Omental fat pad (tissue), 4 donors: ENCODE data around the gene FOSL2. TPM values are rescaled to one million over a fixed set of nuclear protein-coding genes. Genes with fewer than 3 reads are reported as not detected.
A peak's percentile ranks its signal among the peaks of the same experiment; 100 is the strongest.

Source experiments
- ATAC-seq: fragments of 150-250 bp; one replicate; pipeline ENCODE4 v1.9.1; 2016; ENCODE audit warnings: mild to moderate bottlenecking, moderate library complexity; ENCODE audit not compliant: low FRiP score
- DNase-seq: peaks from one replicate; pipeline ENCODE4 v3.0.0-alpha.2; 2019; ENCODE audit warnings: low spot score
- CTCF ChIP-seq, 3 donors: fragments of 450-650 bp; IDR thresholded peaks; one replicate each; pipeline ENCODE4 v1.5.1; 2016 to 2017; ENCODE audit warnings: antibody characterized with exemption in 3 of 3, mild to moderate bottlenecking in 3 of 3, moderate library complexity in 2 of 3
- total RNA-seq, 4 donors: library from RNA; depleted of rRNA; stranded (reverse); fragments of >200 nt; gene quantifications; one replicate each; pipeline ENCODE4 v1.1.0, GENCODE V29; 2016

Gene FOSL2
- total RNA-seq, 4 donors from 2014 or later = 115 to 350 (median 184) TPM

GRCh38 chr2:28450901-28451565, 58.4 kb downstream of the FOSL2 start:
- no peak for TF ChIP-seq CTCF (IDR thresholded peaks at IDR 0.05)
- ATAC-seq = no peak
- no peak for DNase-seq

- no peak for ATAC-seq
- DNase-seq = no peak
- no peak for TF ChIP-seq CTCF (IDR thresholded peaks at IDR 0.05)
Observed at GRCh38 chr2:28451793-28452533, 59.3 kb downstream of the FOSL2 start.

- peak; percentile 22 for ATAC-seq
- TF ChIP-seq CTCF (IDR thresholded peaks at IDR 0.05) = peak in 2 of 3 donors; percentile 9 to 51
- peak; percentile 75 for DNase-seq
Observed at GRCh38 chr2:28452534-28453081, 60.0 kb downstream of the FOSL2 start.

GRCh38 chr2:28453396-28453795, 60.7 kb downstream of the FOSL2 start:
- TF ChIP-seq CTCF (IDR thresholded peaks at IDR 0.05) = no peak
- ATAC-seq (no peak), DNase-seq (no peak)

- no peak for ATAC-seq
- DNase-seq = no peak
Observed at GRCh38 chr2:28454016-28454930, 61.6 kb downstream of the FOSL2 start.

More at GRCh38 chr2:28454016-28454930, 61.6 kb downstream of the FOSL2 start:
- no peak for TF ChIP-seq CTCF (IDR thresholded peaks at IDR 0.05)
